Sigmoid colon (tissue), 7 donors: ENCODE data around the gene BHLHA15. TPM values are rescaled to one million over a fixed set of nuclear protein-coding genes. Genes with fewer than 3 reads are reported as not detected.

Experiments
- DNase-seq: peaks from one replicate; pipeline ENCODE4 v3.0.0-alpha.2; 2019
- H3K27ac ChIP-seq, 4 donors: fragments of 200-600 bp; sonication (generic); one replicate each; pipeline ENCODE4 v1.5.1; 2016 to 2019; ENCODE audit warnings: mild to moderate bottlenecking in 1 of 4
- H3K27me3 ChIP-seq, 3 donors: fragments of 200-600 bp; sonication (generic); one replicate each; pipeline ENCODE4 v1.5.1; 2019; ENCODE audit warnings: mild to moderate bottlenecking in 1 of 3
- H3K36me3 ChIP-seq, 4 donors: fragments of 200-600 bp; sonication (generic); one replicate each; pipeline ENCODE4 v1.5.1; 2016 to 2019
- H3K4me1 ChIP-seq, 4 donors: fragments of 200-600 bp; sonication (generic); one replicate each; pipeline ENCODE4 v1.5.1; 2017 to 2019
- H3K4me3 ChIP-seq, 4 donors: fragments of 200-600 bp; sonication (generic); one replicate each; pipeline ENCODE4 v1.5.1; 2017 to 2019; ENCODE audit warnings: mild to moderate bottlenecking in 2 of 4, moderate library complexity in 1 of 4
- H3K9me3 ChIP-seq, 4 donors: fragments of 200-600 bp in 3 of 4; sonication (generic) in 3 of 4; one replicate each; pipeline versions ENCODE4 v1.5.1 to v1.6.1; 2013 to 2019
- EP300 ChIP-seq, 4 donors: sonication (generic); formaldehyde crosslinking; IDR thresholded peaks; one replicate each; pipeline ENCODE4 v1.6.1; 2017; ENCODE audit warnings: antibody characterized with exemption in 4 of 4
- POLR2A ChIP-seq, 2 donors: fragments of 450-650 bp; IDR thresholded peaks; one replicate each; pipeline ENCODE4 v1.6.1; 2016; ENCODE audit warnings: antibody characterized with exemption in 2 of 2, mild to moderate bottlenecking in 2 of 2, moderate library complexity in 2 of 2
- POLR2AphosphoS5 ChIP-seq, 4 donors: sonication (generic); formaldehyde crosslinking; IDR thresholded peaks; one replicate each; pipeline ENCODE4 v1.6.1; 2017; ENCODE audit warnings: antibody characterized with exemption in 4 of 4
- WGBS, 2 donors: extraction: QIAGEN DNeasy Blood & Tissue Kit; methylation state at CpG; one replicate each; pipeline ENCODE4 v1.1.7; 2013; 5-methylcytosine and 5-hydroxymethylcytosine counted together
- intact Hi-C: fragments of 100-400 bp; cut with DNase I; formaldehyde crosslinking; loops from one replicate; pipeline ENCODE4 v1.15.1; 2023
- polyA plus RNA-seq, 3 donors: library from polyadenylated mRNA; stranded (reverse); fragments of 200-250 nt; gene quantifications; one replicate each; pipeline ENCODE4 v1.2.3, GENCODE V29; 2013
- total RNA-seq, 4 donors: library from RNA; depleted of rRNA; stranded (reverse); fragments of >200 nt; gene quantifications; one replicate each; pipeline ENCODE4 v1.1.0, GENCODE V29; 2016
- TF ChIP-seq, protein P1 (sequence below), 4 experiments: fragments of 450-650 bp in 3 of 4; fragments of 200-600 bp in 1 of 4; IDR thresholded peaks; one replicate each; pipeline ENCODE4 v1.5.1; 2016 to 2019; ENCODE audit warnings: antibody characterized with exemption in 4 of 4, mild to moderate bottlenecking in 3 of 4, moderate library complexity in 2 of 4
- donor health status: healthy with polysubstance abuse.
- donor health status: Bipolar disorder and iron deficiency.
- donor health status: healthy.

The BHLHA15 gene
- total and polyA plus RNA-seq, 7 donors = 1.2 to 1.4 TPM; not detected in 5

DNA sequence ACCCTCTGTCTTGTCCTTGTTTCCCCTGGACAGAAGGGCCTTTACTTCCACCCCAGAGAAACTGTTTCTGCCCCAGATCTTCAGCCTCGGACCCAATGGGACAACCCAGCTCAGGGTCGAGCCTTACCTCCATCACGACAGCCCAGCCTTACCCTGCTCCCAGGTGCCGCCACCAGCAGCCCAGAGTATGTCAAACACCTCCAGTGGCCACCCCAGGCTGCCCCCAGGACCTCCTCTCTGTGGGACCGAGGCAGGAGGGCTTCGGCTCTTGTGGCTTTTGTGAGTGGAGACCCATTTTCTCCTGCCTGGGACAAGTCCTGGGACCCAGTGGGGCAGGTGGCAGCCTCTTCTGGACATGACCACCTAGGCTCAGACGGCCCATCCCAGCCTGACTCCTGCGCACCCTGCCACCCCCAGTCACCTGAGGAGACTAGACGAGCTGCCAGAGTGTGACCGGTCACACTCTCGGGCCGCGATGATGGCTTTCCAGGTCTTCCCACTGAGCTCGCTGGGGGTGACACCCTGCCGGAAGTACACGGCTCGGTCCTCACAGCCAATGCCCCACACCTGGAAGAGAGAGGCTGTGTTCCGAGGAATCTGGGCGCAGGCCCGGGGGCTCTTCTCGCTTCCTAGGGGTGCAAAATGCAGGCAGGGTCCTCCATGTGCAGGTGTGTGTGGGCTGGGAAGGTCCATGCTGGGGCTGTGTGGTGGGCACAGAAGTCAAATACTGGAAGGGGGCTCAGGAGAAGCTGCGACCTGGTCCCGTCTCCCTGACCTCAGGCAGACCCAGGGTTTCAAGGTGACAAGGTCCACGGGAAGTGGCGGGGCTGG lies 25.3 kb downstream of the BHLHA15 start:
- no peak for DNase-seq
- TF ChIP-seq EP300 (IDR thresholded peaks at IDR 0.05) = no peak
- TF ChIP-seq POLR2A (IDR thresholded peaks at IDR 0.05) = no peak
- TF ChIP-seq POLR2AphosphoS5 (IDR thresholded peaks at IDR 0.05) = no peak
- TF ChIP-seq, protein P1, sequence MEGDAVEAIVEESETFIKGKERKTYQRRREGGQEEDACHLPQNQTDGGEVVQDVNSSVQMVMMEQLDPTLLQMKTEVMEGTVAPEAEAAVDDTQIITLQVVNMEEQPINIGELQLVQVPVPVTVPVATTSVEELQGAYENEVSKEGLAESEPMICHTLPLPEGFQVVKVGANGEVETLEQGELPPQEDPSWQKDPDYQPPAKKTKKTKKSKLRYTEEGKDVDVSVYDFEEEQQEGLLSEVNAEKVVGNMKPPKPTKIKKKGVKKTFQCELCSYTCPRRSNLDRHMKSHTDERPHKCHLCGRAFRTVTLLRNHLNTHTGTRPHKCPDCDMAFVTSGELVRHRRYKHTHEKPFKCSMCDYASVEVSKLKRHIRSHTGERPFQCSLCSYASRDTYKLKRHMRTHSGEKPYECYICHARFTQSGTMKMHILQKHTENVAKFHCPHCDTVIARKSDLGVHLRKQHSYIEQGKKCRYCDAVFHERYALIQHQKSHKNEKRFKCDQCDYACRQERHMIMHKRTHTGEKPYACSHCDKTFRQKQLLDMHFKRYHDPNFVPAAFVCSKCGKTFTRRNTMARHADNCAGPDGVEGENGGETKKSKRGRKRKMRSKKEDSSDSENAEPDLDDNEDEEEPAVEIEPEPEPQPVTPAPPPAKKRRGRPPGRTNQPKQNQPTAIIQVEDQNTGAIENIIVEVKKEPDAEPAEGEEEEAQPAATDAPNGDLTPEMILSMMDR (IDR thresholded peaks at IDR 0.05) = no peak
- H3K36me3 ChIP-seq = peaks cover 0 to 69% (median 26%) of the 10 kb centered on the region in 4 donors
- no peaks in the 10 kb centered on the region for H3K4me1 ChIP-seq
- intact Hi-C loops = no loop called here
- 94 to 95% methylated on average over 25 of the region's 25 CpGs for WGBS, 2 donors
- H3K4me3 ChIP-seq = no peak overlapping the region
- no peaks in the 10 kb centered on the region for H3K9me3 ChIP-seq
- no peaks in the 10 kb centered on the region for H3K27me3 ChIP-seq
- H3K27ac ChIP-seq = no peak overlapping the region

DNA sequence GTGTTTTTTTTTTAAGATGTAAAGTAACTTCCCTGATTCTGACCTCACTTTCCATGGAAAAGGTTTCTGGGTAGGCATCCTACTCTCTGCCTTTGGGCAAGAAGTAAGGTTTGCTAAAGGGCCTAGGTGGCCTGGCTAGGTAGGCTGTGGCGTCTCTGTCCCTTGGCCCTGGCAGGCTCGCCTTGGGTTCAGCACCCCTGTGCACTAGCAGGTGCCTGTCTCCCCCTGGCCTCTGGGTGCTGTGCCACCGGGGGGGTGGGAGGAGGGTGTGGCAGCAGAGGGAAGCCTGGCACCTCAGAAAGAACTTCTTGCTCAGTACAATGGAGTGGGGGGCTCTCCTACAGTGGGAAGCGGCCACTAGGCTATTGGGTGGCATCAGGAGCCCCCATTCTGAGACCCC lies 26.8 kb downstream of the BHLHA15 start:
- no peak for DNase-seq
- peaks cover 0 to 66% (median 20%) of the 10 kb centered on the region in 4 donors for H3K36me3 ChIP-seq
- H3K9me3 ChIP-seq = no peaks in the 10 kb centered on the region
- intact Hi-C loops = no loop called here
- TF ChIP-seq, protein P1 (IDR thresholded peaks at IDR 0.05) = no peak
- TF ChIP-seq EP300 (IDR thresholded peaks at IDR 0.05) = no peak
- TF ChIP-seq POLR2AphosphoS5 (IDR thresholded peaks at IDR 0.05) = no peak
- no peak for TF ChIP-seq POLR2A (IDR thresholded peaks at IDR 0.05)
- H3K27me3 ChIP-seq = no peaks in the 10 kb centered on the region
- no peak overlapping the region for H3K4me3 ChIP-seq
- WGBS, 2 donors = 94 to 96% methylated on average over 4 of the region's 4 CpGs
- H3K4me1 ChIP-seq = no peaks in the 10 kb centered on the region
- no peak overlapping the region for H3K27ac ChIP-seq

DNA sequence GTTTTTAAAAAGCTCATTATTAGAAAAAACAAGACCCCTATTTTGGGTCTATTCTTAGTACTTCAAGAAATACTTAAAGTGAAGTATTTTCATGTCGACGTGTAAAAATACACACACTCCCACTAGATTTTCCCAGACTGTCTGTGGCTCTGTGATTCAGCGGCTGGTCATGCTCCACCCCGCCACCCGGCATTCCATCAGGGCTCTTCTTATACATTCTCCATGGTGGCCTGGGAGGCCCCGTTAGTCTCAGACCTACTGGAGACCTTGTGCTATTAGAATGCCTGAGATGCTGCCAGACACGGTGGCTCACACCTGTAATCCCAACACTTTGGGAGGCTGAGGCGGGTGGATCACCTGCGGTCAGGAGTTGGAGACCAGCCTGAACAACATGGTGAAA lies 27.7 kb downstream of the BHLHA15 start:
- Histone ChIP-seq H3K27me3 (no peaks in the 10 kb centered on the region), H3K36me3 (peaks cover 0 to 66% (median 22%) of the 10 kb centered on the region in 4 donors), H3K4me1 (no peaks in the 10 kb centered on the region), H3K9me3 (no peaks in the 10 kb centered on the region), H3K27ac (no peak overlapping the region), H3K4me3 (no peak overlapping the region)
- intact Hi-C loops = no loop called here
- DNase-seq = no peak
- 95 to 98% methylated on average over 9 of the region's 9 CpGs for WGBS, 2 donors
- no peak for TF ChIP-seq EP300 (IDR thresholded peaks at IDR 0.05)
- no peak for TF ChIP-seq POLR2AphosphoS5 (IDR thresholded peaks at IDR 0.05)
- TF ChIP-seq POLR2A (IDR thresholded peaks at IDR 0.05) = no peak
- TF ChIP-seq, protein P1 (IDR thresholded peaks at IDR 0.05) = no peak

GRCh38 chr7:98240961-98241673 lies 29.9 kb downstream of the BHLHA15 start:
- no peaks in the 10 kb centered on the region for H3K4me1 ChIP-seq
- 64 to 74% methylated on average over 19 of the region's 19 CpGs for WGBS, 2 donors
- H3K9me3 ChIP-seq = no peaks in the 10 kb centered on the region
- no peak overlapping the region for H3K27ac ChIP-seq
- no peak overlapping the region for H3K4me3 ChIP-seq
- H3K27me3 ChIP-seq = no peaks in the 10 kb centered on the region
- peaks cover 0 to 82% (median 25%) of the 10 kb centered on the region in 4 donors for H3K36me3 ChIP-seq
- intact Hi-C loops = no loop called here
- no peak for DNase-seq
- no peak for TF ChIP-seq POLR2AphosphoS5 (IDR thresholded peaks at IDR 0.05)
- TF ChIP-seq, protein P1 (IDR thresholded peaks at IDR 0.05) = peak in 3 of 4 experiments; percentile 39 to 56 (median 52)
